Parathyroid adenoma (tissue), 2 donors: Measurements from ENCODE around the gene ACBD6.

Experiments used
- H2AFZ ChIP-seq: fragments of 300-600 bp; sonication (generic); one replicate; pipeline ENCODE4 v1.7.0; 2017; ENCODE audit warnings: antibody characterized with exemption, mild to moderate bottlenecking
- H3K27ac ChIP-seq: fragments of 300-600 bp; sonication (generic); one replicate; pipeline ENCODE4 v1.7.0; 2017
- H3K27me3 ChIP-seq: fragments of 300-600 bp; sonication (generic); one replicate; pipeline ENCODE4 v1.7.0; 2017; ENCODE audit warnings: low read length; ENCODE audit not compliant: control insufficient read depth, insufficient read depth
- H3K36me3 ChIP-seq: fragments of 300-600 bp; sonication (generic); one replicate; pipeline ENCODE4 v1.7.0; 2017; ENCODE audit warnings: low read length; ENCODE audit not compliant: control insufficient read depth, insufficient read depth
- H3K4me1 ChIP-seq: fragments of 300-600 bp; sonication (generic); one replicate; pipeline ENCODE4 v1.7.0; 2017; ENCODE audit warnings: control low read depth
- H3K4me2 ChIP-seq: fragments of 300-600 bp; sonication (generic); one replicate; pipeline ENCODE4 v1.7.0; 2017; ENCODE audit warnings: low read length
- H3K4me3 ChIP-seq: fragments of 300-600 bp; sonication (generic); one replicate; pipeline ENCODE4 v1.7.0; 2017; ENCODE audit warnings: low read depth, low read length
- H3K79me2 ChIP-seq: fragments of 300-600 bp; sonication (generic); one replicate; pipeline ENCODE4 v1.7.0; 2017; ENCODE audit warnings: control low read depth
- H3K9ac ChIP-seq: fragments of 300-600 bp; sonication (generic); one replicate; pipeline ENCODE4 v1.7.0; 2017; ENCODE audit warnings: mild to moderate bottlenecking
- H3K9me3 ChIP-seq: fragments of 300-600 bp; sonication (generic); one replicate; pipeline ENCODE4 v1.7.0; 2017; ENCODE audit warnings: low read length; ENCODE audit not compliant: control insufficient read depth
- TF ChIP-seq, protein P1 (sequence below): fragments of 300-600 bp; sonication (generic); IDR thresholded peaks from one replicate; pipeline ENCODE4 v1.7.0; 2017; ENCODE audit warnings: antibody characterized with exemption, mild to moderate bottlenecking
- donor health status: primary hyperparathyroidism.

Gene ACBD6

DNA sequence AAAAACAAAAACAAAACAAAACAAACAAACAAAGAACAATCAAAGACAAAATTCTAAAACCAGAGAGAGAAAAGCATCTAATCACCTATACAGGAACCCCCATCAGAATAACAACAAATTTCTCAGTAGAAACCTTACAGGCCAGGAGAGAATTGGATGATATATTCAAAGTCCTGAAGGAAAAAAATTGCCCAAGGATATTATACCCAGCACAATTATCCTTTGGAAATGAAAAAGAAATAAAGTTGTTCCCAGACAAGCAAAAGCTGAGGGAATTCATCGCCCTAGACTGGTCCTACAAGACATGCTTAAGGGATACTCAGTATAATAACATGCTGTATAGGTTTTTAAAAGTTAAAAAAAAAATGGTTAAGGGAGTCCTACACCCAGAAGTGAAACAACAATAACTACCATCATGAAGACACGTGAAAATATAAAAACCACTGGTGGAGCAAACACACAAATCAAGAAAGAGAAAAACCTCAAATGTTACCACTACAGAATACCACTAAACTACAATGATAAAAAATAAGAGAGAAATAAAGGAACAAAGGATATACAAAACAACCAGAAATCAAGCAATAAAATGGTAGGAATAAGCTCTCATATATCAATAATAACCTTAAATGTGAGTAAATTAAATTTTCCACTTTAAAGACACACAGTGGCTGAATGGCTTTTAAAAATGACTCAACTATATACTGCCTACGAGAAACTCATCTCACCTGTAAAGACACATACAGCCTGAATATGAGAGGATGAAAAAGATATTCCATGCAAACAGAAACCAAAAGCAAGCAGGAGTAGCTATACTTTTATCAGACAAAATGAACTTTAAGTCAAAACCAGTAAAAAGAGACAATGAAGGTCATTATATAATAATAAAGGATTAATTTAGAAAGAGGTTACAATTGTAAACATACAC, 121.9 kb downstream of the ACBD6 start:
- TF ChIP-seq, protein P1, sequence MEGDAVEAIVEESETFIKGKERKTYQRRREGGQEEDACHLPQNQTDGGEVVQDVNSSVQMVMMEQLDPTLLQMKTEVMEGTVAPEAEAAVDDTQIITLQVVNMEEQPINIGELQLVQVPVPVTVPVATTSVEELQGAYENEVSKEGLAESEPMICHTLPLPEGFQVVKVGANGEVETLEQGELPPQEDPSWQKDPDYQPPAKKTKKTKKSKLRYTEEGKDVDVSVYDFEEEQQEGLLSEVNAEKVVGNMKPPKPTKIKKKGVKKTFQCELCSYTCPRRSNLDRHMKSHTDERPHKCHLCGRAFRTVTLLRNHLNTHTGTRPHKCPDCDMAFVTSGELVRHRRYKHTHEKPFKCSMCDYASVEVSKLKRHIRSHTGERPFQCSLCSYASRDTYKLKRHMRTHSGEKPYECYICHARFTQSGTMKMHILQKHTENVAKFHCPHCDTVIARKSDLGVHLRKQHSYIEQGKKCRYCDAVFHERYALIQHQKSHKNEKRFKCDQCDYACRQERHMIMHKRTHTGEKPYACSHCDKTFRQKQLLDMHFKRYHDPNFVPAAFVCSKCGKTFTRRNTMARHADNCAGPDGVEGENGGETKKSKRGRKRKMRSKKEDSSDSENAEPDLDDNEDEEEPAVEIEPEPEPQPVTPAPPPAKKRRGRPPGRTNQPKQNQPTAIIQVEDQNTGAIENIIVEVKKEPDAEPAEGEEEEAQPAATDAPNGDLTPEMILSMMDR: no peak
- Histone ChIP-seq H3K36me3 (no peaks in the 10 kb centered on the region), H2AFZ (no peak overlapping the region), H3K79me2 (peaks cover 11% of the 10 kb centered on the region), H3K9ac (no peak overlapping the region), H3K4me3 (no peak overlapping the region), H3K9me3 (no peaks in the 10 kb centered on the region), H3K27ac (no peak overlapping the region), H3K4me2 (no peak overlapping the region), H3K4me1 (no peaks in the 10 kb centered on the region), H3K27me3 (no peaks in the 10 kb centered on the region)

DNA sequence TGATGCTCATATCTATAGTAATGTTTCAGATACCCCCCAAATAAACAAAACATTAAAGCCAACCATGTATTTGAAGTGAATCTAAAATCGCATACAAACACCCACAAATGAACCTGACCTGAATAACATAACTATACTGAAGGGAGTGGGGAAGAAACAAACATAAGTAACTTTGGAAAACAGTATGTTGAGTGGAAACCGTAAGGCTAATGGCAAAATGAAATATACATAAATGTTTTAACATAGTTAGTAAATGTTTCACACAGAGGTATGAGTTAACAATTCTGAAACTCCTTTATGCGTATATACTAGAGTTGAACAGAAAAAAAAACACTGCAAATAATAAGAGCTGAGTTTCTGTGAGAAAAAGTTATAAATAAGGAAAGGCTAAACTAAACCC, 125.6 kb downstream of the ACBD6 start:
- Histone ChIP-seq H3K27ac (no peak overlapping the region), H3K9me3 (no peaks in the 10 kb centered on the region), H2AFZ (no peak overlapping the region), H3K4me2 (no peak overlapping the region), H3K79me2 (peaks cover 14% of the 10 kb centered on the region), H3K4me1 (no peaks in the 10 kb centered on the region), H3K27me3 (no peaks in the 10 kb centered on the region), H3K9ac (no peak overlapping the region), H3K36me3 (no peaks in the 10 kb centered on the region), H3K4me3 (no peak overlapping the region)
- TF ChIP-seq, protein P1: no peak

DNA sequence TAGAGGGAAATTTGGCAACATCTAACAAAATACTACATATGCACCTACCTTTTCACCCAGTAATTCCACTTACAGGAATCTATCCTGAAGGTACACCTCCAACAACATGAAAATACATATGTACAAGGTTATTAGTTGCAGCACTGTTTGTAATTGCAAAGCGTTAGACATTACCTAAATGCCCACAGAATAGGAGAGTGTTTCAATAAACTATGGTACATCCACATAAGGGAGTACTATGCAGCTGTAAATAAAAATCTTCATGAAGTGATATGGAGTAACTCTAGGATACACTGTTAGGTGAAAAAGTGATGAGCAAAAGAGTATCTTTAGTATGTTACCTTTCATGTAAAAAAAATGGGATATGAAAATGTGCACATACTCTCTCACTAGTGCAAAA, 126.1 kb downstream of the ACBD6 start:
- Histone ChIP-seq H2AFZ (no peak overlapping the region), H3K4me2 (no peak overlapping the region), H3K9ac (no peak overlapping the region), H3K4me1 (no peaks in the 10 kb centered on the region), H3K79me2 (peaks cover 14% of the 10 kb centered on the region), H3K27ac (no peak overlapping the region), H3K4me3 (no peak overlapping the region), H3K27me3 (no peaks in the 10 kb centered on the region), H3K9me3 (no peaks in the 10 kb centered on the region), H3K36me3 (no peaks in the 10 kb centered on the region)
- TF ChIP-seq, protein P1: no peak

DNA sequence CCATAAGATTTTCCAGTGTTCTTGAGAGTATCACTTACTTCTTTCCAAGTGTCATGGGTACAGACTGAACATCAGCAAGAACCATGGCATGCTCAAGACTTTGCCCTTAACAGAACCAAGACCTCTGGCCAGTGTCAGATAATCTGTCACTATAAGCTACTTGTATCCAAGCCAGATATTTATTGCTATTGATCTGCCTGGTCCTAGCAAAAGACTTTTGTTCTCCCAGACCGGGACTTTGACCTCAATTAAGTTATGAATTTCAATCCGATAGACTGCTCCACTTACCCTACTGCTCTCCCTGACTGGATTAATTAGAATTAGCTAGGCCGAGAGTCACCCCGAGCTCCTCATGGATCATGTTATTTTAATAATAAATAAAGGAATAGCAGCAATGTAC, 129.6 kb downstream of the ACBD6 start:
- H3K79me2 ChIP-seq: peaks cover 9% of the 10 kb centered on the region
- H3K9me3 ChIP-seq: no peaks in the 10 kb centered on the region
- TF ChIP-seq, protein P1: no peak
- no peak overlapping the region for H3K9ac ChIP-seq
- no peaks in the 10 kb centered on the region for H3K4me1 ChIP-seq
- H3K36me3 ChIP-seq: no peaks in the 10 kb centered on the region
- no peak overlapping the region for H2AFZ ChIP-seq
- no peak overlapping the region for H3K27ac ChIP-seq
- no peak overlapping the region for H3K4me3 ChIP-seq
- no peak overlapping the region for H3K4me2 ChIP-seq
- H3K27me3 ChIP-seq: no peaks in the 10 kb centered on the region

DNA sequence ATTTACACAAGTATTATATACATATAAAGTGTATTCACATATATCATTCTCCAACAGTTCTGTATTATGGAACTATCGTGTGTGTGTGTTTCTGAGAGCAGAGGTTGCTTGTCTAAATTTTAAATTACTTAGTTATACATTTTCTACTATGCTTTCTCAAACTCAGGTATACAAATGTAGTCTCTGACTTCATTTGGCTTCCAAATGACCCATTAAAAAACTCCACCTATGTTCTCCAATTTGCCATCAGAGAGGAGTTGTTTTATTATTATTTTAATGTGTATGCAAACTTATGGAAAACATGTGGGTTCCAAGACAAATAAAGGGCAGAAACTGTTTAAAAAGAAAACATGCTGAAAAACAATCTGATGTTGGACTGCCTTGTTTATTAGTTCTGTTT, 131.8 kb downstream of the ACBD6 start:
- H3K4me2 ChIP-seq: no peak overlapping the region
- TF ChIP-seq, protein P1: no peak
- H2AFZ ChIP-seq: no peak overlapping the region
- H3K4me3 ChIP-seq: no peak overlapping the region
- H3K9me3 ChIP-seq: no peaks in the 10 kb centered on the region
- no peaks in the 10 kb centered on the region for H3K4me1 ChIP-seq
- H3K9ac ChIP-seq: no peak overlapping the region
- no peak overlapping the region for H3K27ac ChIP-seq
- peaks cover 4% of the 10 kb centered on the region for H3K79me2 ChIP-seq
- H3K36me3 ChIP-seq: no peaks in the 10 kb centered on the region
- no peaks in the 10 kb centered on the region for H3K27me3 ChIP-seq
